Anterior cingulate cortex (tissue), 58 donors: Measurements from ENCODE around the gene SLC51A.
A peak's percentile ranks its signal among the peaks of the same experiment; 100 is the strongest.
"Not testable (repeated sequence)": the region's sequence is repeated elsewhere in the genome, so short reads cannot be mapped to it uniquely, and the experiment has no call there.

Source experiments
- DNase-seq, 58 donors: peaks; one replicate each; lab custom pipeline; 2025; lab: John Stamatoyannopoulos, UW

The SLC51A gene

DNA sequence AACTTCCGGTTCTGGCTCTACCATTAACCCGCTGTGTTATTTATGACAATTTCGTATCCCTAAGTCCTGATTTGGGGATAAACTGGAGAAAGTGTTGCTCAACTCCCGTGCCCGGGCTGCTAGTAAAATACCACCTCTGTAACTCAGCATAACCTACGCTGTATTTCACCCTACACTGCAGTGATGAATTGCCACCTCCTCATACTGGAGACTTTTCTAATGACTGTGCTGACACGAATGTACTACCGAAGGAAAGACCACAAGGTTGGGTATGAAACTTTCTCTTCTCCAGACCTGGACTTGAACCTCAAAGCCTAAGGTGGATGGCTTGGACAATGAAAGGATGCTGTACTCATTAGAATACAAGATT is 16.5 kb downstream of the SLC51A start:
- DNase-seq, result no peak

DNA sequence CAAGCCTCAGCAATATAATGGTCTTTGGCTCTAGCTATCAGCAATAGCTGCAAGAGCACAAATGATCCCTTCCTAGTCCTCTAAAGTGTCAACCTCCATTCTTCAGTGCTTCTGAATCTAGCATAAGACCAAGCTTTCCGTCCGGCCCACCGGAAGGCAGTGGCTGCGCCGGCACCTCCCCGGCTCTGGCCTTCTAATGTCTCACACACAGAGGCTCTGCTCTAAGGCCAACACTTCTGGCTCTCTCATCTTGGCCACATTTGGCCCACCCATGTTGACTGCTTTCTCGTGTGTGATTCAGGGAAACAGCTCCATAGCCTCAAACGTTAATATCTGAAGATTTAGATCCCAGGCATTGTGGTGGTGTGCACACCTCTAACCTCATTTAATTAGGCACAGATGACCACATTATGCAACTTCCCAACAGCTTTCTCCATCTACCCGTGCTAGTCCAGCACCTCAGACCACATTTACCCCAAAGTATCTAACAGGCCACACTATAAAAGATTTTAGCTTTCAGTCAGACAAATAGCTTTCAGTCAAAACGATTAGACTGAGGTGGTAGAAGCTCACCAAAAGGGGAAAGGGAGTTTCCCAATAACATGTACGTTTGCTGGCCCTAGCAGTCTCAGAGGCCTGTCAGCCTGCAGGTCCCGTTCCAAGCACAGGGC is 19.3 kb downstream of the SLC51A start:
- no peak for DNase-seq

DNA sequence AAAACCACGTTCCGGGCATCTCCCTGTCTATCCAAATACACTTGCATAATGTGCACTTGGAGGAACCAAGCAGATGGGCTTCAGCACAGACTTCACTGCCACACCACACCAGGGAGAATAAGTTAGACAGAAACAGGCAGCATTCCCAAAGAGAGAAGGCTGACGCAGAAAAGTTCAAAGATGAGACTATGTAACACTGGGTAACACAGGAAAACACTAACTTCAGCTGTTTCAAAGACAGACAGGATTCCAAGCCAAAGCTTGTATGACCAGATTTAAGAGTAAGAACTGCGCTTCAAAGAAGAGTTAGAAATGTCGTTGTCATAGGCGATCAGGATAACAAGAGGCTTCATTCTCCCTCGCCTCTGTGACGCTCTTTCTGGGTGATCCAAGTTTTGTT is 19.9 kb downstream of the SLC51A start:
- no peak for DNase-seq

DNA sequence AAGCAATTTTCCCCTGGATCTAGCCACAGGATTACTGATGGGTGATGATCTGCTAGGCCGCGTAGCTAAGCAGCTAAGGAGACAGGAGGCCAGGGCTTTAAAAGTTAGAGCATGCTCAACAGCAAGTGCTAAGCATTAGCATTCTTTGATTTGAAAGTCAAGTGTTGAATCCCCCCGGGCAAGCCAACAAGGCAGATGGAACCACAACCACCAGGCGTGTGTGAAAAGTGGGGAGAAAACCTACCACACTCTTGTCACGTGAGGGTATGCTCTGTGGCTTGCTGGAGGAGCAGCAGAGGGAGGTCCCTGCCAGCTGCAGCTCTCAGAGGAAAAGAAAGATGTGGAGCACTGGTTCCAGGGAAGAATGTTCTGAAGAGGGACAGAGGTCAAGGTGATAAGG is 20.9 kb downstream of the SLC51A start:
- no peak for DNase-seq

DNA sequence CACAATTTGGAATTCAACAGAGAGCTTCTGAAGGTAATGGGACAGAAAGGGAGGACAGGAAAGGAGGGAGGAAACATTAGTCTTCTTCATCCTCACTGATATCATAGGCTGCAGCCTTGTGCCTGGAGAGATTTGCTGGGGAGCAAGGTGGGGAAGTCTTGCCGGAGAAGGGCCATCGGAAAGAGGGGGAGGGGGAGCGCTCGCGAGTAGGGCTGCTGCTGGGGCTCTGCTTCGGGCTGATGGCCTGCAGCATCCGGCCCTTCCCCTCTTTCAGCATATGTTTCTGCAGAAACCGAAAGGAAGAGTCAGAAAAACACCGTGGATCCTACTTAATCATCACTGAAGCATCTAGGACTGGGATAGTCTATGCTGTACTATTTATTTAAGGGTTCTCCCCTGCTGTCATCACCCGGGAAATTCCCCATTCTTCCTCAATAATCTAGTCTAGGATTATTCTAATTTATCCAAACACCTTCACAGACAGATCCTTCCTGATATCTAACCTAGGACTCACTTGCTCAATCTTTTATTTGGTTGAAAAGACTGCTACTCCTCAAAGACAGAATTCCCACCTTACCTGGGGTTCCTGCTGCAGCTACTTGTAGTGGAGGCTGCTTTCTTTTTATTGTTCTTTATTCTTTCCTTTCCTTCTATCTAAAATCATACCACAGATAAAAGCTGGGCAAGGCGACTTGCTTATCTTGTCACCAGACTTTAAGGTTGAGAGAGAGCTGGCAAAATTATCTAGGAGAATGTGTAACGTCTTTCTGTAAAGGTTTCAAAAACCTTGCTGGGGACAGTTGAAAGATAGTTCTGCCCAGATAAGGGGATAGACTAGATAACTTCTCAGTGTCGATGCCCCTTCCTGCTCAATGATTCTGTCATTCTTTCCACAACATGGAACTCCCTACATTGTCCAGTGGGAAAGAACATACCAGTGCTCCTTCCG is 22.6 kb downstream of the SLC51A start:
- no peak for DNase-seq

DNA sequence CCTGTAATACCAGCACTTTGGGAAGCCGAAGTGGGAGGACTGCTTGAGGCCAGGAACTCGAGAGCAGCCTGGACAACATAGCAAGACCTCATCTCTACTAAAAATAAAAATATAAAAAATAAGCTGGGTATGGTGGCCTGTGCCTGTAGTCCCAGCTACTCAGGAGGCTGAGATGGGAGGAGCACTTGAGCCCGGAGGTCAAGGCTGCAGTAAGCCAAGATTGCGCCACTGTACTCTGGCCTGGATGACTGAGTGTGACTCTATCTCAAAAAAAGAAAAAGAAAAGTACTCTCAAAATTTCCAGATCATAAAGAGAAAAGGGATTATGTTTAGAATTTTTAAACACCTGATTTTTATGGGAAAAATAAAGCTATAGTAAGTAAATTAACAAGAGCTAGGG is 24.1 kb downstream of the SLC51A start:
- no peak for DNase-seq

DNA sequence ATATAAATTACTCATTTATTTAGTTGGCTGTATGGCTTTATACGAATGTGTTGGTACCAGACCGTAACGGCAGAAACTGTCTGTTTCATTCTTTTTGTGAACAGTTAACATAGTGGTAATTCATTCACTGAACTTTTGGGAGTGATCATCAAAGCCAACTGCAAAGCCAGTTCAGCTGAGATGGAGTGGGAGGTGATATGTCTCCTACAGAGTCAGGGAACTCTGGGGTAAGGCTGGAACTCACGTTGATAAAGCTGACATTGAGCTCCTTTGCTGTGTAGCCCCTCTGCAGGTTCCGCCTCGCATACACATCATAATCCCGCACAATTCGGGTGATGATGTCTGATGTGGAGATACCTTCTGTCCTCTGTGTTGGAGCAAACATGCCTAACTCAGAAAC is 25.4 kb downstream of the SLC51A start:
- no peak for DNase-seq

DNA sequence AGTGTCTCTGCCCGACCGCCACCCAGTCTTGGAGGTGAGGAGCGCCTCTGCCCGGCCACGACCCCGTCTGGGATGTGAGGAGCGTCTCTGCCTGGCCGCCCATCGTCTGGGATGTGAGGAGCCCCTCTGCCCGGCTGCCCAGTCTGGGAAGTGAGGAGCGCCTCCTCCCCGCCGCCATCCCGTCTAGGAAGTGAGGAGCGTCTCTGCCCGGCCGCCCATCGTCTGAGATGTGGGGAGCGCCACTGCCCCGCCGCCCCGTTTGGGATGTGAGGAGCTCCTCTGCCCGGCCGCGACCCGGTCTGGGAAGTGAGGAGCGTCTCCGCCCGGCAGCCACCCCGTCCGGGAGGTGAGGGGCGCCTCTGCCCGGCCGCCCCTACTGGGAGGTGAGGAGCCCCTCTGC is 27.8 kb downstream of the SLC51A start:
- DNase-seq, result not testable (repeated sequence)

- DNase-seq, result no peak
These were observed 30.4 kb downstream of the SLC51A start for GRCh38 chr3:196246612-196247308.

GRCh38 chr3:196251918-196252317 is 35.6 kb downstream of the SLC51A start:
- no peak for DNase-seq

DNA sequence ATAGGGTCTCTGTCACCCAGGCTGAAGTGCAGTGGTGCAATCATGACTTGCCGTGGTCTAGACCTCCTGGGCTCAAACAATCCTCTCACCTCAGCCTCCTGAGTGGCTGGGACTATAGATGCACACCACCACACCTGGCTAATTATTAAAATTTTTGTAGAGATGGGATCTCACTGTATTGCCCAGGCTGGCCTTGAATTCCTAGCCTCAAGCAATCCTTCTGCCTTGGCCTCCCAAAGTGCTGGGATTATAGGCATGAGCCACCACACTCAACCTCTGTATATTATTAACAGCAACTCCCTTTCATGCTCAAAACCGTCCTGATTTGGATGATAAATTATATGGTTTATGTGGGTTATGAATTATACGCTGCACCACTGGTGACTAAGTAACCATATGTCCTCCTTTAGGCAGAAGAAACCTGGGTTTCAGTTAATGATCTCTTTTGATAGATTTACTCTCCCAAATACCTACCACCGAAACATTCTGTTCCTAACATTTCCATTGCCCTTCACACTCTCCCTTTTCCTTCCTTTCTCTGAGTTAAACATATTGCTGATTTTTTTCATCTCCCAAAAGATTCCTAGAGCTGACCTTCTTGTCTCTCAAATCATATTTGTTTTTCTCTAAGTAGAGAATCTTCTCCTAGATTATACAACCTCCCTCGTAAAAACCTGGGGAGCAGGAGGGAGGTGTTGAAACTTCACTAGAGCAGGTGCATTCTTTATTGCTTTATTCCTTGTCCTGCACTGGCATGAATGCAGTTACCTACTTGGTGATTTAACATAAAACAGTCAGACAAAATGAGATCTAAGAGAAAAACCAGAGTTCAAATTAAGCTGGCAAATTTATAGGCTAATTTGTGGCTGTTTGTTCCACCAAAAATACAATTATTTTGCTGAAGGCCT is 38.3 kb downstream of the SLC51A start:
- DNase-seq, result no peak

GRCh38 chr3:196255776-196256175 is 39.4 kb downstream of the SLC51A start:
- no peak for DNase-seq

GRCh38 chr3:196260784-196261183 is 44.5 kb downstream of the SLC51A start:
- DNase-seq, result no peak

GRCh38 chr3:196263819-196264218 is 47.5 kb downstream of the SLC51A start:
- DNase-seq, result no peak

- peak in 1 of 58 donors; percentile 20 for DNase-seq
These were observed 52.2 kb downstream of the SLC51A start for GRCh38 chr3:196268284-196269163.

GRCh38 chr3:196270499-196270898 is 54.2 kb downstream of the SLC51A start:
- DNase-seq, result peak in 2 of 58 donors; percentile 7 to 10

DNA sequence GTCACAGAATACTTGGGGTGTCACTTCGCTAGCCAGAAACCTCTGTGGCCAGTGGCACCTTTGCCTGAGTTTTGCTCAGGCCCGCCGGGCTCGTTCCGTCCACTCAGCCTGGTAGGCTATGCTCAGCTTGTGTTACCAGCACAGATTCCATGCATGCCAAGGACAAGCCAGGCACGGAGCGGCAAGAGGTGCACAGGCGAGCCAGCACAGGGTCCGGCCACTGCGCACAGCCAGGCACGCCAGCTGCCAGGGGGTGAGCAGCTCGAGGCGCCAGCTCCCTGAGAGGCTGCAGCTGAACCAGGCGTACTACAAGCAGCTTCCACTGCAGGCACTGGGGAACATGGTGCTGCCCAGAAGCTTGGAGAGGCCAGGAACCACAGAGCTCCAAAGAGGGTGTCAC is 56.5 kb downstream of the SLC51A start:
- DNase-seq, result no peak

- DNase-seq, result no peak
These were observed 57.3 kb downstream of the SLC51A start for GRCh38 chr3:196273655-196274054.

- DNase-seq, result no peak
These were observed 58.3 kb downstream of the SLC51A start for GRCh38 chr3:196274585-196274984.
